ENCODE data around the gene NR3C1.

Gene NR3C1

GRCh38 chr5:143376911-143377813 is 26.3 kb downstream of the NR3C1 start:
- no peak for FAIRE-seq
- no peak for TF ChIP-seq CTCF (IDR thresholded peaks at IDR 0.05; ENCODE audit: insufficient read depth, missing control alignments)
- DNase-seq (ENCODE audit: insufficient read length, low spot score) = no peak

GRCh38 chr5:143376195-143376779 is 27.2 kb downstream of the NR3C1 start:
- TF ChIP-seq CTCF (IDR thresholded peaks at IDR 0.05; ENCODE audit: insufficient read depth, missing control alignments) = no peak
- FAIRE-seq (no peak), DNase-seq (ENCODE audit: insufficient read length, low spot score) (no peak)

- no peak for TF ChIP-seq CTCF (IDR thresholded peaks at IDR 0.05; ENCODE audit: insufficient read depth, missing control alignments)
- no peak for DNase-seq (ENCODE audit: insufficient read length, low spot score)
- FAIRE-seq = no peak
Measured at GRCh38 chr5:143374496-143375217, 28.8 kb downstream of the NR3C1 start.

GRCh38 chr5:143373076-143373475 is 30.4 kb downstream of the NR3C1 start:
- FAIRE-seq (no peak), DNase-seq (ENCODE audit: insufficient read length, low spot score) (no peak)
- no peak for TF ChIP-seq CTCF (IDR thresholded peaks at IDR 0.05; ENCODE audit: insufficient read depth, missing control alignments)

GRCh38 chr5:143372187-143372829 is 31.2 kb downstream of the NR3C1 start:
- no peak for FAIRE-seq
- no peak for DNase-seq (ENCODE audit: insufficient read length, low spot score)
- no peak for TF ChIP-seq CTCF (IDR thresholded peaks at IDR 0.05; ENCODE audit: insufficient read depth, missing control alignments)

GRCh38 chr5:143370440-143370839 is 33.0 kb downstream of the NR3C1 start:
- no peak for TF ChIP-seq CTCF (IDR thresholded peaks at IDR 0.05; ENCODE audit: insufficient read depth, missing control alignments)
- DNase-seq (ENCODE audit: insufficient read length, low spot score) = no peak
- FAIRE-seq = no peak

All from D721Med (cell line).